Trophoblast cell (in vitro differentiated cells and primary cell): ENCODE results near the gene MCRIP2.
A peak's percentile ranks its signal among the peaks of the same experiment; 100 is the strongest.

Source experiments
- DNase-seq, 2 donors: peaks; one replicate each; pipeline ENCODE4 v3.0.0-alpha.2; 2016
- H2AFZ ChIP-seq: 2 replicates; pipeline ENCODE4 v1.6.1; 2013; ENCODE audit warnings: low read length, moderate library complexity, mild to moderate bottlenecking; ENCODE audit not compliant: insufficient read depth, poor library complexity
- H2AK5ac ChIP-seq: 2 replicates; pipeline ENCODE4 v1.6.1; 2013; ENCODE audit warnings: mild to moderate bottlenecking, low read length
- H2BK120ac ChIP-seq: 2 replicates; pipeline ENCODE4 v1.6.1; 2013; ENCODE audit warnings: low read length, mild to moderate bottlenecking, moderate library complexity; ENCODE audit not compliant: insufficient read depth, poor library complexity
- H2BK12ac ChIP-seq: 2 replicates; pipeline ENCODE4 v1.6.1; 2013; ENCODE audit warnings: mild to moderate bottlenecking, low read length, moderate library complexity
- H2BK5ac ChIP-seq: 2 replicates; pipeline ENCODE4 v1.6.1; 2013; ENCODE audit warnings: low read length, low read depth, moderate library complexity, mild to moderate bottlenecking; ENCODE audit not compliant: poor library complexity
- H3K14ac ChIP-seq: 2 replicates; pipeline ENCODE4 v1.6.1; 2013; ENCODE audit warnings: mild to moderate bottlenecking, low read length
- H3K18ac ChIP-seq: 2 replicates; pipeline ENCODE4 v1.6.1; 2013; ENCODE audit warnings: mild to moderate bottlenecking, low read length
- H3K23ac ChIP-seq: 2 replicates; pipeline ENCODE4 v1.6.1; 2013; ENCODE audit warnings: low read length
- H3K27ac ChIP-seq: 2 replicates; pipeline ENCODE4 v1.5.1; 2013; ENCODE audit warnings: low read depth, mild to moderate bottlenecking, inconsistent platforms, low read length, moderate library complexity
- H3K27me3 ChIP-seq: 2 replicates; pipeline ENCODE4 v1.6.1; 2013; ENCODE audit warnings: inconsistent platforms, mild to moderate bottlenecking, low read length, moderate library complexity; ENCODE audit not compliant: insufficient read depth
- H3K36me3 ChIP-seq, 2 experiments: 1 replicate in 1 of 2; 2 replicates in 1 of 2; pipeline ENCODE4 v1.6.1; 2013; ENCODE audit warnings: low read length in 2 of 2, mild to moderate bottlenecking in 2 of 2, moderate library complexity in 1 of 2; ENCODE audit not compliant: insufficient read depth in 2 of 2, control insufficient read depth in 1 of 2
- H3K4ac ChIP-seq: 2 replicates; pipeline ENCODE4 v1.6.1; 2013; ENCODE audit warnings: low read depth, mild to moderate bottlenecking, low read length, moderate library complexity
- H3K4me1 ChIP-seq, 2 experiments: 1 replicate in 1 of 2; 2 replicates in 1 of 2; pipeline ENCODE4 v1.6.1; 2013; ENCODE audit warnings: low read length in 2 of 2, mild to moderate bottlenecking in 2 of 2, moderate library complexity in 1 of 2; ENCODE audit not compliant: insufficient read depth in 2 of 2, control insufficient read depth in 1 of 2
- H3K4me2 ChIP-seq: 2 replicates; pipeline ENCODE4 v1.6.1; 2013; ENCODE audit warnings: inconsistent platforms, mild to moderate bottlenecking, low read length, moderate library complexity
- H3K4me3 ChIP-seq: 2 replicates; pipeline ENCODE4 v1.5.1; 2013; ENCODE audit warnings: mild to moderate bottlenecking, low read depth, low read length, inconsistent platforms
- H3K79me1 ChIP-seq: one replicate; pipeline ENCODE4 v1.6.1; 2013; ENCODE audit warnings: low read length
- H3K79me2 ChIP-seq: 2 replicates; pipeline ENCODE4 v1.6.1; 2013; ENCODE audit warnings: low read length, mild to moderate bottlenecking; ENCODE audit not compliant: control insufficient read depth, insufficient read depth, poor library complexity
- H3K9ac ChIP-seq: 2 replicates; pipeline ENCODE4 v1.6.1; 2013; ENCODE audit warnings: mild to moderate bottlenecking, low read length
- H3K9me3 ChIP-seq: 2 replicates; pipeline ENCODE4 v1.6.1; 2013; ENCODE audit warnings: low read depth, mild to moderate bottlenecking, control low read depth, inconsistent platforms, low read length; ENCODE audit not compliant: insufficient read depth
- H4K12ac ChIP-seq: 2 replicates; pipeline ENCODE4 v1.6.1; 2013; ENCODE audit warnings: low read depth, mild to moderate bottlenecking, low read length, moderate library complexity
- H4K8ac ChIP-seq: 2 replicates; pipeline ENCODE4 v1.6.1; 2013; ENCODE audit warnings: low read depth, mild to moderate bottlenecking, low read length, moderate library complexity
- H4K91ac ChIP-seq: one replicate; pipeline ENCODE4 v1.6.1; 2013; ENCODE audit warnings: low read depth, mild to moderate bottlenecking, low read length, moderate library complexity
- WGBS: extraction: QIAGEN DNeasy Blood & Tissue Kit; methylation state at CpG from one replicate; pipeline ENCODE4 v1.1.7; 2013; ENCODE audit warnings: missing lambda C conversion rate; ENCODE audit not compliant: insufficient read length, insufficient coverage; ENCODE audit errors: extremely low coverage; 5-methylcytosine and 5-hydroxymethylcytosine counted together

The MCRIP2 gene

GRCh38 chr16:619476-620100 lies 22.0 kb upstream of the MCRIP2 start:
- Histone ChIP-seq H2BK120ac (no peak overlapping the region), H2BK12ac (no peak overlapping the region), H4K12ac (no peak overlapping the region), H3K27me3 (no peaks in the 10 kb centered on the region), H3K36me3 (peaks cover 10 to 12% of the 10 kb centered on the region in 2 experiments), H3K79me1 (peaks cover 4% of the 10 kb centered on the region), H3K14ac (no peak overlapping the region), H2BK5ac (no peak overlapping the region), H4K91ac (no peak overlapping the region), H3K9me3 (no peaks in the 10 kb centered on the region), H4K8ac (no peak overlapping the region), H3K4ac (no peak overlapping the region), H3K4me3 (no peak overlapping the region), H3K27ac (no peak overlapping the region), H3K23ac (no peak overlapping the region), H2AK5ac (no peak overlapping the region), H3K4me2 (no peak overlapping the region), H3K18ac (no peak overlapping the region), H2AFZ (no peak overlapping the region), H3K79me2 (no peaks in the 10 kb centered on the region), H3K9ac (no peak overlapping the region), H3K4me1 (peaks cover 13 to 15% of the 10 kb centered on the region in 2 experiments)
- no peak for DNase-seq
- no CpG with 5 or more reads among the region's 20 CpGs for whole genome bisulfite sequencing

DNA sequence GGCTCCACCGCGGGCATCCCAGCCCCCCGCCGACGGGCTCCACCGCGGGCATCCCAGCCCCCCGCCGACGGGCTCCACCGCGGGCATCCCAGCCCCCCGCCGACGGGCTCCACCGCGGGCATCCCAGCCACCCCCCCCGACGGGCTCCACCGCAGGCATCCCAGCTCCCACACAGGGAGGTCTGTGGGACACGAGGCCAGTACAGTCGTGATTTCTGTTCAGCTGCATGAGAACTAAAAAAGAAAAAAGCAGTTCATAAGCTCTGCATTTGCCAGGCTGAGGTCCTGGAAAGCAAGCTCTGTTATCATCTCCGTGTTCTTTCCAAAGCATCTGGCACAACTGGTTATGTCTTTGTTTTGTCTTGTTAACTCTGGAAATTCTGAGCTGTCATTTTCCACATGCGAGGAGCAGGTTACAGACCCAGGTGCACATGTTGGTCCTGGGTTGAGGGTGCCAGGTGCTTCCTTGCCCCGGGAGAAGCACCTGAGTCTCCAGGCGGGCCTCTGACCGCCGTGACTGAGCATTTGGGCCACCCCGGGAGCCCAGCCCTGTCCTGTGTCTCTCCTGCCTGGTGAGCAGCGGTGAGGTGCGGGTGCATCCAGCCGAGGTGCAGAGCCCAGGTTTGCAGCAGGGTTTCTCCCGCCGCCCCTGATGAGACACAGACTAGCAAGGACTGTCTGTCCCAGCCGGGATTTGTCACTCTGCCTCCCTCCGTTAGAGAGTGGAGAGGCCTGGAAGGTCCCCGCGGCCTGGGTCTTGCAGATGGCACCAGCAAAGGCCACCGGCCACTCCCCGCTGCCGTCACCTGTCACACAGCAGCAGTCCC lies 20.7 kb upstream of the MCRIP2 start:
- Histone ChIP-seq H4K8ac (no peak overlapping the region), H3K9ac (no peak overlapping the region), H2BK5ac (no peak overlapping the region), H3K18ac (no peak overlapping the region), H3K4me2 (no peak overlapping the region), H3K4me3 (no peak overlapping the region), H2BK120ac (no peak overlapping the region), H4K91ac (no peak overlapping the region), H3K36me3 (peaks cover 14 to 18% of the 10 kb centered on the region in 2 experiments), H3K23ac (no peak overlapping the region), H2BK12ac (no peak overlapping the region), H3K14ac (no peak overlapping the region), H3K4me1 (peaks cover 13 to 16% of the 10 kb centered on the region in 2 experiments), H2AK5ac (no peak overlapping the region), H3K9me3 (no peaks in the 10 kb centered on the region), H3K79me2 (no peaks in the 10 kb centered on the region), H2AFZ (no peak overlapping the region), H3K4ac (no peak overlapping the region), H3K27me3 (no peaks in the 10 kb centered on the region), H4K12ac (no peak overlapping the region), H3K27ac (no peak overlapping the region), H3K79me1 (peaks cover 4% of the 10 kb centered on the region)
- DNase-seq = peak in 1 of 2 donors; percentile 67
- WGBS = no CpG with 5 or more reads among the region's 41 CpGs

GRCh38 chr16:621526-622105 lies 20.0 kb upstream of the MCRIP2 start:
- H3K4me2 ChIP-seq = no peak overlapping the region
- no peak overlapping the region for H4K8ac ChIP-seq
- peaks cover 13 to 20% of the 10 kb centered on the region in 2 experiments for H3K4me1 ChIP-seq
- no peak overlapping the region for H3K4me3 ChIP-seq
- H3K4ac ChIP-seq = no peak overlapping the region
- H2BK12ac ChIP-seq = no peak overlapping the region
- H4K12ac ChIP-seq = no peak overlapping the region
- H3K27me3 ChIP-seq = no peaks in the 10 kb centered on the region
- H3K23ac ChIP-seq = no peak overlapping the region
- no peak overlapping the region for H4K91ac ChIP-seq
- peaks cover 20 to 23% of the 10 kb centered on the region in 2 experiments for H3K36me3 ChIP-seq
- no CpG with 5 or more reads among the region's 21 CpGs for WGBS
- H2AK5ac ChIP-seq = no peak overlapping the region
- H3K27ac ChIP-seq = no peak overlapping the region
- no peak overlapping the region for H3K9ac ChIP-seq
- no peak overlapping the region for H2BK5ac ChIP-seq
- H3K79me1 ChIP-seq = peaks cover 4% of the 10 kb centered on the region
- H3K9me3 ChIP-seq = peaks cover 3% of the 10 kb centered on the region
- no peak overlapping the region for H2BK120ac ChIP-seq
- no peaks in the 10 kb centered on the region for H3K79me2 ChIP-seq
- no peak overlapping the region for H3K18ac ChIP-seq
- DNase-seq = no peak
- H2AFZ ChIP-seq = no peak overlapping the region
- no peak overlapping the region for H3K14ac ChIP-seq

DNA sequence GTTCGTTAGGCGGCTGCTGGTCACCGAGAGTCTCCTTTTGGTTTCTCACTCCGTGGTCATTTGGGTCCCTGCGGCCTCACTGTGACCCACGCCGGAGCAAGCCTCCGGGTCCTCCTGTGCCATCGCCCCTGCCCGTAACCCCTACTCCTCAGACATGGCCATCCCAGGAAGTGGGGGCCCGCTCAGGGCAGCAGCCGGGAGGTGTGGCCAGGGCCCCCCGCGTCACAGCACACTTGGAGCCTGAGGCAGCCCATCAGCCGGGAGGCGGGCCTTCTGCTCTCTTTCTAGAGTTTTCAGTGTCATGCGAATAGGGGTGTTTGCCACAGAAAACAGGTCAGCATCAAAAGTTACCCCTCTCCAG lies 18.7 kb upstream of the MCRIP2 start:
- H4K12ac ChIP-seq = no peak overlapping the region
- no CpG with 5 or more reads among the region's 17 CpGs for WGBS
- no peak for DNase-seq

More for the DNA sequence above, 18.7 kb upstream of the MCRIP2 start:
- peaks cover 18 to 25% of the 10 kb centered on the region in 2 experiments for H3K4me1 ChIP-seq
- H3K4me2 ChIP-seq = no peak overlapping the region
- H3K14ac ChIP-seq = peak overlapping the region; percentile 48
- H4K8ac ChIP-seq = peak overlapping the region; percentile 3
- H3K36me3 ChIP-seq = peaks cover 28 to 30% of the 10 kb centered on the region in 2 experiments
- H3K9ac ChIP-seq = no peak overlapping the region
- H3K79me1 ChIP-seq = peaks cover 4% of the 10 kb centered on the region
- H2BK12ac ChIP-seq = no peak overlapping the region
- H3K27me3 ChIP-seq = no peaks in the 10 kb centered on the region
- no peak overlapping the region for H2AFZ ChIP-seq
- no peak overlapping the region for H2BK120ac ChIP-seq
- no peak overlapping the region for H3K23ac ChIP-seq
- peak overlapping the region; percentile 63 for H4K91ac ChIP-seq
- no peak overlapping the region for H3K4me3 ChIP-seq
- peak overlapping the region; percentile 26 for H2BK5ac ChIP-seq
- no peak overlapping the region for H3K27ac ChIP-seq
- H2AK5ac ChIP-seq = no peak overlapping the region
- peak overlapping the region; percentile 22 for H3K18ac ChIP-seq
- H3K79me2 ChIP-seq = no peaks in the 10 kb centered on the region
- H3K9me3 ChIP-seq = peaks cover 3% of the 10 kb centered on the region
- H3K4ac ChIP-seq = no peak overlapping the region
